ENCODE results near the gene SEPTIN8. TPM values are rescaled to one million over a fixed set of nuclear protein-coding genes. Genes with fewer than 3 reads are reported as not detected.

The SEPTIN8 gene
- total and polyA plus RNA-seq, 10 of the 15 experiments (the other 5 are each of a cell fraction or from before 2014, with no cell fraction given) = 6.1 to 96.1 (median 29.4) TPM

Other genes starting within 250 kb of the SEPTIN8 start
Only the 7 nearest of the 13 such genes appear.
- gene KIF3A, start 39.7 kb downstream of the SEPTIN8 start, total RNA-seq (2014; rRNA removed) = 3.8 and 4.6 TPM in 2 replicates
- 12.3 and 14.9 TPM in 2 replicates for gene KIF3A, start 39.7 kb downstream of the SEPTIN8 start, total RNA-seq (2014; rRNA removed; fragmentation: Illumina TruSeq; extraction: Trizol)
- gene KIF3A, start 39.7 kb downstream of the SEPTIN8 start, total RNA-seq (2021) = 8.7 and 9.3 TPM in 2 replicates
- 36.5 and 65.9 TPM in 2 replicates for gene KIF3A, start 39.7 kb downstream of the SEPTIN8 start, polyA plus RNA-seq (2011; rRNA removed)
- gene KIF3A, start 39.7 kb downstream of the SEPTIN8 start, polyA plus RNA-seq (2014; fragmentation: Illumina TruSeq; extraction: Trizol) = 10.7 and 14.1 TPM in 2 replicates
- gene KIF3A, start 39.7 kb downstream of the SEPTIN8 start, polyA plus RNA-seq (2014; fragmentation: Nextera tagmentation; extraction: Ambion mirVana) = 1 to 10 TPM; 2.7 to 3.0 TPM
- 4.7 and 6.7 TPM in 2 replicates for gene KIF3A, start 39.7 kb downstream of the SEPTIN8 start, polyA plus RNA-seq (2014; rRNA removed)
- gene KIF3A, start 39.7 kb downstream of the SEPTIN8 start, polyA plus RNA-seq (2016; fragmentation: Nextera tagmentation; extraction: Ambion mirVana) = 10 to 100 TPM; 11.5 to 12.1 TPM
- 3.4 and 4.4 TPM in 2 replicates for gene CCNI2, start 29.8 kb downstream of the SEPTIN8 start, total RNA-seq (2014; rRNA removed)
- 2.2 and 3.1 TPM in 2 replicates for gene CCNI2, start 29.8 kb downstream of the SEPTIN8 start, total RNA-seq (2014; rRNA removed; fragmentation: Illumina TruSeq; extraction: Trizol)
- 3.4 and 4.8 TPM in 2 replicates for gene CCNI2, start 29.8 kb downstream of the SEPTIN8 start, total RNA-seq (2021)
- 1.8 and 2.2 TPM in 2 replicates for gene CCNI2, start 29.8 kb downstream of the SEPTIN8 start, polyA plus RNA-seq (2011; rRNA removed)
- 0.97 and 2.9 TPM in 2 replicates for gene CCNI2, start 29.8 kb downstream of the SEPTIN8 start, polyA plus RNA-seq (2014; fragmentation: Illumina TruSeq; extraction: Trizol)
- gene CCNI2, start 29.8 kb downstream of the SEPTIN8 start, polyA plus RNA-seq (2014; fragmentation: Nextera tagmentation; extraction: Ambion mirVana) = 1 to 10 TPM; 3.1 to 8.0 TPM
- 2.9 and 4.6 TPM in 2 replicates for gene CCNI2, start 29.8 kb downstream of the SEPTIN8 start, polyA plus RNA-seq (2014; rRNA removed)
- gene CCNI2, start 29.8 kb downstream of the SEPTIN8 start, polyA plus RNA-seq (2016; fragmentation: Nextera tagmentation; extraction: Ambion mirVana) = 1 to 10 TPM; 2.7 to 3.6 TPM
- gene SOWAHA, start 36.1 kb upstream of the SEPTIN8 start, total RNA-seq (2014; rRNA removed) = 0.05 TPM in 1 of 2 replicates, not detected in the other
- 0.04 TPM in 1 of 2 replicates, not detected in the other for gene SOWAHA, start 36.1 kb upstream of the SEPTIN8 start, total RNA-seq (2014; rRNA removed; fragmentation: Illumina TruSeq; extraction: Trizol)
- gene SOWAHA, start 36.1 kb upstream of the SEPTIN8 start, total RNA-seq (2021) = 0.10 TPM in 1 of 2 replicates, not detected in the other
- gene SOWAHA, start 36.1 kb upstream of the SEPTIN8 start, polyA plus RNA-seq (2011; rRNA removed) = 0.37 TPM in 2 replicates
- 0.04 and 0.10 TPM in 2 replicates for gene SOWAHA, start 36.1 kb upstream of the SEPTIN8 start, polyA plus RNA-seq (2014; fragmentation: Illumina TruSeq; extraction: Trizol)
- gene SOWAHA, start 36.1 kb upstream of the SEPTIN8 start, polyA plus RNA-seq (2014; fragmentation: Nextera tagmentation; extraction: Ambion mirVana) = under 1 TPM in 1 of 2 experiments, not detected in 1; 0.02 TPM
- 0.05 TPM in 1 of 2 replicates, not detected in the other for gene SOWAHA, start 36.1 kb upstream of the SEPTIN8 start, polyA plus RNA-seq (2014; rRNA removed)
- not detected for gene SOWAHA, start 36.1 kb upstream of the SEPTIN8 start, polyA plus RNA-seq (2016; fragmentation: Nextera tagmentation; extraction: Ambion mirVana)
- 2.2 and 3.2 TPM in 2 replicates for gene SHROOM1, start 53.4 kb upstream of the SEPTIN8 start, total RNA-seq (2014; rRNA removed)
- 0.94 and 1.3 TPM in 2 replicates for gene SHROOM1, start 53.4 kb upstream of the SEPTIN8 start, total RNA-seq (2014; rRNA removed; fragmentation: Illumina TruSeq; extraction: Trizol)
- 3.2 TPM in 2 replicates for gene SHROOM1, start 53.4 kb upstream of the SEPTIN8 start, total RNA-seq (2021)
- 3.2 and 3.5 TPM in 2 replicates for gene SHROOM1, start 53.4 kb upstream of the SEPTIN8 start, polyA plus RNA-seq (2011; rRNA removed)
- gene SHROOM1, start 53.4 kb upstream of the SEPTIN8 start, polyA plus RNA-seq (2014; fragmentation: Illumina TruSeq; extraction: Trizol) = 0.52 and 1.7 TPM in 2 replicates
- under 1 TPM; 0.05 to 0.31 TPM for gene SHROOM1, start 53.4 kb upstream of the SEPTIN8 start, polyA plus RNA-seq (2014; fragmentation: Nextera tagmentation; extraction: Ambion mirVana)
- gene SHROOM1, start 53.4 kb upstream of the SEPTIN8 start, polyA plus RNA-seq (2014; rRNA removed) = 2.8 and 3.9 TPM in 2 replicates
- under 1 TPM; 0.82 to 0.83 TPM for gene SHROOM1, start 53.4 kb upstream of the SEPTIN8 start, polyA plus RNA-seq (2016; fragmentation: Nextera tagmentation; extraction: Ambion mirVana)
- gene GDF9, start 89.2 kb upstream of the SEPTIN8 start, total RNA-seq (2014; rRNA removed) = 0.16 and 0.28 TPM in 2 replicates
- gene GDF9, start 89.2 kb upstream of the SEPTIN8 start, total RNA-seq (2014; rRNA removed; fragmentation: Illumina TruSeq; extraction: Trizol) = 0.23 and 0.54 TPM in 2 replicates
- gene GDF9, start 89.2 kb upstream of the SEPTIN8 start, total RNA-seq (2021) = 0.28 and 0.85 TPM in 2 replicates
- gene GDF9, start 89.2 kb upstream of the SEPTIN8 start, polyA plus RNA-seq (2011; rRNA removed) = 1.5 and 1.8 TPM in 2 replicates
- gene GDF9, start 89.2 kb upstream of the SEPTIN8 start, polyA plus RNA-seq (2014; fragmentation: Illumina TruSeq; extraction: Trizol) = 0.53 and 1.1 TPM in 2 replicates
- gene GDF9, start 89.2 kb upstream of the SEPTIN8 start, polyA plus RNA-seq (2014; fragmentation: Nextera tagmentation; extraction: Ambion mirVana) = under 1 TPM; 0.11 to 0.24 TPM
- 0.24 and 0.59 TPM in 2 replicates for gene GDF9, start 89.2 kb upstream of the SEPTIN8 start, polyA plus RNA-seq (2014; rRNA removed)
- gene GDF9, start 89.2 kb upstream of the SEPTIN8 start, polyA plus RNA-seq (2016; fragmentation: Nextera tagmentation; extraction: Ambion mirVana) = under 1 TPM; 0.28 to 0.39 TPM
- gene UQCRQ, start 89.4 kb upstream of the SEPTIN8 start, total RNA-seq (2014; rRNA removed) = 184 and 208 TPM in 2 replicates
- gene UQCRQ, start 89.4 kb upstream of the SEPTIN8 start, total RNA-seq (2014; rRNA removed; fragmentation: Illumina TruSeq; extraction: Trizol) = 191 and 195 TPM in 2 replicates
- gene UQCRQ, start 89.4 kb upstream of the SEPTIN8 start, total RNA-seq (2021) = 443 and 445 TPM in 2 replicates
- 280 and 326 TPM in 2 replicates for gene UQCRQ, start 89.4 kb upstream of the SEPTIN8 start, polyA plus RNA-seq (2011; rRNA removed)
- 67.9 and 121 TPM in 2 replicates for gene UQCRQ, start 89.4 kb upstream of the SEPTIN8 start, polyA plus RNA-seq (2014; fragmentation: Illumina TruSeq; extraction: Trizol)
- 1,000 to 10,000 TPM; 1,403 to 1,579 TPM for gene UQCRQ, start 89.4 kb upstream of the SEPTIN8 start, polyA plus RNA-seq (2014; fragmentation: Nextera tagmentation; extraction: Ambion mirVana)
- gene UQCRQ, start 89.4 kb upstream of the SEPTIN8 start, polyA plus RNA-seq (2014; rRNA removed) = 289 and 374 TPM in 2 replicates
- 1,000 to 10,000 TPM; 1,478 to 1,559 TPM for gene UQCRQ, start 89.4 kb upstream of the SEPTIN8 start, polyA plus RNA-seq (2016; fragmentation: Nextera tagmentation; extraction: Ambion mirVana)
- gene LEAP2, start 96.4 kb upstream of the SEPTIN8 start, total RNA-seq (2014; rRNA removed) = 2.3 and 2.6 TPM in 2 replicates
- 2.1 and 2.4 TPM in 2 replicates for gene LEAP2, start 96.4 kb upstream of the SEPTIN8 start, total RNA-seq (2014; rRNA removed; fragmentation: Illumina TruSeq; extraction: Trizol)
- 1.5 and 2.7 TPM in 2 replicates for gene LEAP2, start 96.4 kb upstream of the SEPTIN8 start, total RNA-seq (2021)
- gene LEAP2, start 96.4 kb upstream of the SEPTIN8 start, polyA plus RNA-seq (2011; rRNA removed) = 8.8 and 9.4 TPM in 2 replicates
- gene LEAP2, start 96.4 kb upstream of the SEPTIN8 start, polyA plus RNA-seq (2014; fragmentation: Illumina TruSeq; extraction: Trizol) = 2.1 and 3.4 TPM in 2 replicates
- 1 to 10 TPM; 1.9 to 2.1 TPM for gene LEAP2, start 96.4 kb upstream of the SEPTIN8 start, polyA plus RNA-seq (2014; fragmentation: Nextera tagmentation; extraction: Ambion mirVana)
- 2.2 and 4.0 TPM in 2 replicates for gene LEAP2, start 96.4 kb upstream of the SEPTIN8 start, polyA plus RNA-seq (2014; rRNA removed)
- gene LEAP2, start 96.4 kb upstream of the SEPTIN8 start, polyA plus RNA-seq (2016; fragmentation: Nextera tagmentation; extraction: Ambion mirVana) = 1 to 10 TPM; 2.3 to 3.4 TPM

Measured in GM12878 (cell line).